ENCODE results near the gene CCDC3. TPM values are rescaled to one million over a fixed set of nuclear protein-coding genes. Genes with fewer than 3 reads are reported as not detected.

The CCDC3 gene
- total and polyA plus RNA-seq, 2 of the 8 experiments (the other 6 are each of a cell fraction or from before 2014, with no cell fraction given), result 3.4 to 3.7 TPM

GRCh38 chr10:12884851-12885250 lies 116.7 kb downstream of the CCDC3 start:
- no peak overlapping the region for H4K5ac ChIP-seq (ENCODE audit: insufficient read length, low read depth, low read length)
- ChIA-PET CTCF (ENCODE audit: partially characterized antibody) (interaction anchor here (0.7 to 1.3 kb wide), 4 partner anchors 9 to 191 kb away, joined by 3 to 4 read pairs (median 3); no protein-coding TSS in a partner anchor), POLR2A (ENCODE audit: partially characterized antibody) (no interaction called here)
- no peak overlapping the region for H3K56ac ChIP-seq (replicated peaks; ENCODE audit: insufficient read length, low read depth, low read length)
- no peak overlapping the region for H4K8ac ChIP-seq (ENCODE audit: extremely low read depth, insufficient read depth, low read length)
- no peak overlapping the region for H2BK5ac ChIP-seq (ENCODE audit: low read depth, low read length)
- no peak for FAIRE-seq
- H3K4me1 ChIP-seq (replicated peaks in 1 of 4; ENCODE audit: control insufficient read depth in 3 of 4, insufficient read depth in 4 of 4, low read length in 3 of 4), result no peaks in the 10 kb centered on the region
- no peak overlapping the region for H3K4me2 ChIP-seq (ENCODE audit: insufficient read depth in 1 of 2, low read depth in 2 of 2, low read length in 2 of 2)
- no peak for DNase-seq (ENCODE audit: low read depth in 1 of 2, low spot score in 2 of 2)
- no peaks in the 10 kb centered on the region for H3K23me2 ChIP-seq (ENCODE audit: low read depth, low read length)
- no peak overlapping the region for H3K9ac ChIP-seq (replicated peaks in 1 of 4; ENCODE audit: extremely low read depth in 1 of 4, low read depth in 3 of 4, low read length in 3 of 4)
- H3K27ac ChIP-seq (ENCODE audit: low read depth, low read length), result no peak overlapping the region
- no peak overlapping the region for H2AFZ ChIP-seq (ENCODE audit: low read length)
- WGBS, 2 experiments (ENCODE audit: extremely low coverage in 1 of 2, insufficient coverage in 1 of 2, insufficient read length in 1 of 2, insufficient replicate concordance in 2 of 2, low coverage in 1 of 2, low lambda C conversion rate in 2 of 2, missing lambda C conversion rate in 1 of 2), result 77% methylated on average over 6 of the region's 6 CpGs; no CpG with 5 or more reads in 1 of the 2 experiments
- H2AK5ac ChIP-seq (ENCODE audit: low read depth, low read length), result no peak overlapping the region
- no peak overlapping the region for H3K18ac ChIP-seq (ENCODE audit: extremely low read depth, low read length)
- no peak overlapping the region for H4K91ac ChIP-seq (replicated peaks; ENCODE audit: insufficient read length, low read length)
- H3K23ac ChIP-seq (ENCODE audit: insufficient read length), result no peak overlapping the region
- H3K4me3 ChIP-seq (ENCODE audit: extremely low read depth in 1 of 4, insufficient read depth in 2 of 4, low read depth in 3 of 4, low read length in 4 of 4), result no peak overlapping the region
- no peaks in the 10 kb centered on the region for H3K79me2 ChIP-seq (ENCODE audit: control insufficient read depth in 1 of 2, insufficient read depth in 2 of 2, low read length in 2 of 2)
- H3K14ac ChIP-seq (ENCODE audit: insufficient read length), result no peak overlapping the region
- no peaks in the 10 kb centered on the region for H3K27me3 ChIP-seq (replicated peaks in 1 of 4; ENCODE audit: control insufficient read depth in 3 of 4, extremely low read depth in 1 of 4, insufficient read depth in 3 of 4, low read length in 3 of 4)
- no peak overlapping the region for H2BK12ac ChIP-seq (ENCODE audit: low read depth, low read length)
- H3K9me3 ChIP-seq (ENCODE audit: insufficient read depth in 2 of 2, low read depth in 1 of 2, low read length in 1 of 2), result no peaks in the 10 kb centered on the region
- H4K20me1 ChIP-seq (replicated peaks in 1 of 2; ENCODE audit: control insufficient read depth in 1 of 2, insufficient read depth in 2 of 2, low read length in 2 of 2), result no peaks in the 10 kb centered on the region
- no peak overlapping the region for H3K4ac ChIP-seq (replicated peaks; ENCODE audit: insufficient read length, low read depth, low read length)
- H2BK20ac ChIP-seq (ENCODE audit: low read length), result no peak overlapping the region
- no peak overlapping the region for H2BK120ac ChIP-seq (replicated peaks; ENCODE audit: low read depth, low read length)
- no peaks in the 10 kb centered on the region for H3K79me1 ChIP-seq (ENCODE audit: low read depth, low read length)
- no peaks in the 10 kb centered on the region for H3K36me3 ChIP-seq (ENCODE audit: control insufficient read depth in 2 of 4, insufficient read depth in 4 of 4, low read length in 3 of 4)
- no peak overlapping the region for H2BK15ac ChIP-seq (ENCODE audit: low read length)
- TF ChIP-seq SRF (IDR thresholded peaks at IDR 0.05; ENCODE audit: low read depth, low read length) (no peak), SAP30 (IDR thresholded peaks at IDR 0.05; ENCODE audit: insufficient read depth, insufficient replicate concordance, low read length) (no peak), KDM4A (IDR thresholded peaks at IDR 0.05; ENCODE audit: low read depth, low read length, severe bottlenecking) (no peak), CBX5 (IDR thresholded peaks at IDR 0.05; ENCODE audit: low read depth, low read length) (no peak), POLR2A (IDR thresholded peaks at IDR 0.05; ENCODE audit: control extremely low read depth in 1 of 2, low read depth in 2 of 2, low read length in 2 of 2) (no peak), POLR2AphosphoS5 (IDR thresholded peaks at IDR 0.05; ENCODE audit: low read depth, low read length) (no peak), CEBPB (IDR thresholded peaks at IDR 0.05; ENCODE audit: low read depth, low read length) (no peak), HDAC2 (IDR thresholded peaks at IDR 0.05; ENCODE audit: borderline replicate concordance in 1 of 2, low read depth in 2 of 2, low read length in 2 of 2) (no peak), NRF1 (IDR thresholded peaks at IDR 0.05; ENCODE audit: low read depth, low read length) (no peak), RAD21 (IDR thresholded peaks at IDR 0.05 in 1 of 2, conservative IDR thresholded peaks at IDR 0.05 in 1 of 2; ENCODE audit: low read depth in 2 of 2, low read length in 2 of 2) (no peak), FOSL1 (IDR thresholded peaks at IDR 0.05; ENCODE audit: insufficient read depth, low read depth, low read length) (no peak), SIX5 (IDR thresholded peaks at IDR 0.05; ENCODE audit: low read depth, low read length) (no peak), CBX8 (IDR thresholded peaks at IDR 0.05; ENCODE audit: borderline replicate concordance, low read depth, low read length) (no peak)
- TF ChIP-seq, protein P1, sequence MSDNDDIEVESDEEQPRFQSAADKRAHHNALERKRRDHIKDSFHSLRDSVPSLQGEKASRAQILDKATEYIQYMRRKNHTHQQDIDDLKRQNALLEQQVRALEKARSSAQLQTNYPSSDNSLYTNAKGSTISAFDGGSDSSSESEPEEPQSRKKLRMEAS (IDR thresholded peaks at IDR 0.05), result no peak

Data from H1 (cell line).